ENCODE measurements around the gene PSMB5. TPM values are rescaled to one million over a fixed set of nuclear protein-coding genes. Genes with fewer than 3 reads are reported as not detected.

PSMB5 gene
- total and polyA plus RNA-seq, 2 of the 13 experiments (the other 11 are each of a cell fraction or from before 2014, with no cell fraction given): 705 to 871 TPM

DNA sequence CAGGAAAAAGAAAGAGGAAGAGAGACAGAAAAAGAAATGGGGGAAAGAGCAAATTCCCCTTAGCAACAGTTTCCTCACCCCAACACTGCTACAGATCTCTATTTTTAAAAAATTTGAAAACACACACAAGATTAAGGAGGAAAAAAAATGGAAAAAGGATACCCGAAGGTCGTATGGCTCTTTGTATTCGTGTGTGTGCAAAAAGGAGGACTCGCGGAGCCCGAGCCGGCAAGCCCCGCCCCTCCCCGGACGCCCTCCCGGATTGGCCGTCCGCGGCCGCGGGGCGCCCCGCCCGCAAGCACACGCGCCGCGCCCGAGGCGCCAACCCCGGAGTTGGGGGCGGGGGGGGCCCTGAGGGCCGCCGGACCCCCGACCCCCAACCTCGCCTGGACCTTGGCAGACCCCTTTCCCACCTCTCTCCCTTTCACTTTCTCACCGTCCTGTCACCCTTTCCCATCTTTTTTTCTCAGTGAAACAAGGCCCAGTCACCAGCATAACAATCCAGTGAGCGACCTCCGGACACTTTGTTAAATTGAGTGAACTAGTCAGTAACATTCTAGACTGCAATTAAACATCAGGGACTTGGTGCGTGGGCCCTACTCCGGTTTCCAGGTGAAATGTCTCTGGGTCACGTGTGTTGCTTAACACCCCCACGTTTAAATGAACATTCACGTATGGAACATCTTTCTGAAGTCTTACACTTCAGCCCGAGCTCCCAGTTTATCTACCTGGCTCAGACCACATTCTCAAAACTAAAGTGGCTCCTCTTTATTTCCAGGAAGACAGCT is 24.6 kb downstream of the PSMB5 start, which contains the start of gene C14orf93 (continued):
- TF ChIP-seq, protein P1, sequence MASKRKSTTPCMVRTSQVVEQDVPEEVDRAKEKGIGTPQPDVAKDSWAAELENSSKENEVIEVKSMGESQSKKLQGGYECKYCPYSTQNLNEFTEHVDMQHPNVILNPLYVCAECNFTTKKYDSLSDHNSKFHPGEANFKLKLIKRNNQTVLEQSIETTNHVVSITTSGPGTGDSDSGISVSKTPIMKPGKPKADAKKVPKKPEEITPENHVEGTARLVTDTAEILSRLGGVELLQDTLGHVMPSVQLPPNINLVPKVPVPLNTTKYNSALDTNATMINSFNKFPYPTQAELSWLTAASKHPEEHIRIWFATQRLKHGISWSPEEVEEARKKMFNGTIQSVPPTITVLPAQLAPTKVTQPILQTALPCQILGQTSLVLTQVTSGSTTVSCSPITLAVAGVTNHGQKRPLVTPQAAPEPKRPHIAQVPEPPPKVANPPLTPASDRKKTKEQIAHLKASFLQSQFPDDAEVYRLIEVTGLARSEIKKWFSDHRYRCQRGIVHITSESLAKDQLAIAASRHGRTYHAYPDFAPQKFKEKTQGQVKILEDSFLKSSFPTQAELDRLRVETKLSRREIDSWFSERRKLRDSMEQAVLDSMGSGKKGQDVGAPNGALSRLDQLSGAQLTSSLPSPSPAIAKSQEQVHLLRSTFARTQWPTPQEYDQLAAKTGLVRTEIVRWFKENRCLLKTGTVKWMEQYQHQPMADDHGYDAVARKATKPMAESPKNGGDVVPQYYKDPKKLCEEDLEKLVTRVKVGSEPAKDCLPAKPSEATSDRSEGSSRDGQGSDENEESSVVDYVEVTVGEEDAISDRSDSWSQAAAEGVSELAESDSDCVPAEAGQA (IDR thresholded peaks at IDR 0.05; ENCODE audit: low read depth): no peak; the same call in 1 of the 2 replicates
- TF ChIP-seq, protein P1 (CRISPR knock-in tag; IDR thresholded peaks at IDR 0.05; ENCODE audit: borderline replicate concordance): peak; percentile 57; the same call in 1 of the 2 replicates
- peak; percentile 98 for TF ChIP-seq CHD4 (IDR thresholded peaks at IDR 0.05; ENCODE audit: borderline replicate concordance, low read length)
- TF ChIP-seq, protein P2, sequence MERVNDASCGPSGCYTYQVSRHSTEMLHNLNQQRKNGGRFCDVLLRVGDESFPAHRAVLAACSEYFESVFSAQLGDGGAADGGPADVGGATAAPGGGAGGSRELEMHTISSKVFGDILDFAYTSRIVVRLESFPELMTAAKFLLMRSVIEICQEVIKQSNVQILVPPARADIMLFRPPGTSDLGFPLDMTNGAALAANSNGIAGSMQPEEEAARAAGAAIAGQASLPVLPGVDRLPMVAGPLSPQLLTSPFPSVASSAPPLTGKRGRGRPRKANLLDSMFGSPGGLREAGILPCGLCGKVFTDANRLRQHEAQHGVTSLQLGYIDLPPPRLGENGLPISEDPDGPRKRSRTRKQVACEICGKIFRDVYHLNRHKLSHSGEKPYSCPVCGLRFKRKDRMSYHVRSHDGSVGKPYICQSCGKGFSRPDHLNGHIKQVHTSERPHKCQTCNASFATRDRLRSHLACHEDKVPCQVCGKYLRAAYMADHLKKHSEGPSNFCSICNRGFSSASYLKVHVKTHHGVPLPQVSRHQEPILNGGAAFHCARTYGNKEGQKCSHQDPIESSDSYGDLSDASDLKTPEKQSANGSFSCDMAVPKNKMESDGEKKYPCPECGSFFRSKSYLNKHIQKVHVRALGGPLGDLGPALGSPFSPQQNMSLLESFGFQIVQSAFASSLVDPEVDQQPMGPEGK (CRISPR knock-in tag; IDR thresholded peaks at IDR 0.05): peak; percentile 94
- peak; percentile 93 for TF ChIP-seq SNAI1 (CRISPR knock-in tag; IDR thresholded peaks at IDR 0.05; ENCODE audit: borderline replicate concordance)
- peak; percentile 77 for TF ChIP-seq ZFP82 (CRISPR knock-in tag; IDR thresholded peaks at IDR 0.05; ENCODE audit: borderline replicate concordance)
- TF ChIP-seq, protein P3, sequence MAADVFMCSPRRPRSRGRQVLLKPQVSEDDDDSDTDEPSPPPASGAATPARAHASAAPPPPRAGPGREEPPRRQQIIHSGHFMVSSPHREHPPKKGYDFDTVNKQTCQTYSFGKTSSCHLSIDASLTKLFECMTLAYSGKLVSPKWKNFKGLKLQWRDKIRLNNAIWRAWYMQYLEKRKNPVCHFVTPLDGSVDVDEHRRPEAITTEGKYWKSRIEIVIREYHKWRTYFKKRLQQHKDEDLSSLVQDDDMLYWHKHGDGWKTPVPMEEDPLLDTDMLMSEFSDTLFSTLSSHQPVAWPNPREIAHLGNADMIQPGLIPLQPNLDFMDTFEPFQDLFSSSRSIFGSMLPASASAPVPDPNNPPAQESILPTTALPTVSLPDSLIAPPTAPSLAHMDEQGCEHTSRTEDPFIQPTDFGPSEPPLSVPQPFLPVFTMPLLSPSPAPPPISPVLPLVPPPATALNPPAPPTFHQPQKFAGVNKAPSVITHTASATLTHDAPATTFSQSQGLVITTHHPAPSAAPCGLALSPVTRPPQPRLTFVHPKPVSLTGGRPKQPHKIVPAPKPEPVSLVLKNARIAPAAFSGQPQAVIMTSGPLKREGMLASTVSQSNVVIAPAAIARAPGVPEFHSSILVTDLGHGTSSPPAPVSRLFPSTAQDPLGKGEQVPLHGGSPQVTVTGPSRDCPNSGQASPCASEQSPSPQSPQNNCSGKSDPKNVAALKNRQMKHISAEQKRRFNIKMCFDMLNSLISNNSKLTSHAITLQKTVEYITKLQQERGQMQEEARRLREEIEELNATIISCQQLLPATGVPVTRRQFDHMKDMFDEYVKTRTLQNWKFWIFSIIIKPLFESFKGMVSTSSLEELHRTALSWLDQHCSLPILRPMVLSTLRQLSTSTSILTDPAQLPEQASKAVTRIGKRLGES (CRISPR knock-in tag; IDR thresholded peaks at IDR 0.05; ENCODE audit: borderline replicate concordance): 0 out of 2 replicates have a peak, but pooled peaks have one; percentile 12
- TF ChIP-seq KMT2A (CRISPR knock-in tag; IDR thresholded peaks at IDR 0.05): peak; percentile 54; the same call in 1 of the 2 replicates
- TF ChIP-seq HCFC1 (IDR thresholded peaks at IDR 0.05; ENCODE audit: low read depth, low read length): peak; percentile 31; the same call in 1 of the 2 replicates
- peak; percentile 38; the same call in 1 of the 2 replicates for TF ChIP-seq CBFB (CRISPR knock-in tag; IDR thresholded peaks at IDR 0.05)
- TF ChIP-seq FOXO1 (CRISPR knock-in tag; IDR thresholded peaks at IDR 0.05): peak; percentile 40
- TF ChIP-seq KDM5A (IDR thresholded peaks at IDR 0.05; ENCODE audit: borderline replicate concordance, low read length): 0 out of 2 replicates have a peak, but pooled peaks have one; percentile 78
- TF ChIP-seq, protein P4, sequence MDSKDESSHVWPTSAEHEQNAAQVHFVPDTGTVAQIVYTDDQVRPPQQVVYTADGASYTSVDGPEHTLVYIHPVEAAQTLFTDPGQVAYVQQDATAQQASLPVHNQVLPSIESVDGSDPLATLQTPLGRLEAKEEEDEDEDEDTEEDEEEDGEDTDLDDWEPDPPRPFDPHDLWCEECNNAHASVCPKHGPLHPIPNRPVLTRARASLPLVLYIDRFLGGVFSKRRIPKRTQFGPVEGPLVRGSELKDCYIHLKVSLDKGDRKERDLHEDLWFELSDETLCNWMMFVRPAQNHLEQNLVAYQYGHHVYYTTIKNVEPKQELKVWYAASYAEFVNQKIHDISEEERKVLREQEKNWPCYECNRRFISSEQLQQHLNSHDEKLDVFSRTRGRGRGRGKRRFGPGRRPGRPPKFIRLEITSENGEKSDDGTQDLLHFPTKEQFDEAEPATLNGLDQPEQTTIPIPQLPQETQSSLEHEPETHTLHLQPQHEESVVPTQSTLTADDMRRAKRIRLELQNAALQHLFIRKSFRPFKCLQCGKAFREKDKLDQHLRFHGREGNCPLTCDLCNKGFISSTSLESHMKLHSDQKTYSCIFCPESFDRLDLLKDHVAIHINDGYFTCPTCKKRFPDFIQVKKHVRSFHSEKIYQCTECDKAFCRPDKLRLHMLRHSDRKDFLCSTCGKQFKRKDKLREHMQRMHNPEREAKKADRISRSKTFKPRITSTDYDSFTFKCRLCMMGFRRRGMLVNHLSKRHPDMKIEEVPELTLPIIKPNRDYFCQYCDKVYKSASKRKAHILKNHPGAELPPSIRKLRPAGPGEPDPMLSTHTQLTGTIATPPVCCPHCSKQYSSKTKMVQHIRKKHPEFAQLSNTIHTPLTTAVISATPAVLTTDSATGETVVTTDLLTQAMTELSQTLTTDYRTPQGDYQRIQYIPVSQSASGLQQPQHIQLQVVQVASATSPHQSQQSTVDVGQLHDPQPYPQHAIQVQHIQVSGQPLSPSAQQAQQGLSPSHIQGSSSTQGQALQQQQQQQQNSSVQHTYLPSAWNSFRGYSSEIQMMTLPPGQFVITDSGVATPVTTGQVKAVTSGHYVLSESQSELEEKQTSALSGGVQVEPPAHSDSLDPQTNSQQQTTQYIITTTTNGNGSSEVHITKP (CRISPR knock-in tag; IDR thresholded peaks at IDR 0.05; ENCODE audit: low read depth): peak; percentile 89
